Measurements from ENCODE around the gene ZNF230. TPM values are rescaled to one million over a fixed set of nuclear protein-coding genes. Genes with fewer than 3 reads are reported as not detected.

ZNF230 gene
- total RNA-seq, 1 donor from 2014 or later, result 2.2 TPM

DNA sequence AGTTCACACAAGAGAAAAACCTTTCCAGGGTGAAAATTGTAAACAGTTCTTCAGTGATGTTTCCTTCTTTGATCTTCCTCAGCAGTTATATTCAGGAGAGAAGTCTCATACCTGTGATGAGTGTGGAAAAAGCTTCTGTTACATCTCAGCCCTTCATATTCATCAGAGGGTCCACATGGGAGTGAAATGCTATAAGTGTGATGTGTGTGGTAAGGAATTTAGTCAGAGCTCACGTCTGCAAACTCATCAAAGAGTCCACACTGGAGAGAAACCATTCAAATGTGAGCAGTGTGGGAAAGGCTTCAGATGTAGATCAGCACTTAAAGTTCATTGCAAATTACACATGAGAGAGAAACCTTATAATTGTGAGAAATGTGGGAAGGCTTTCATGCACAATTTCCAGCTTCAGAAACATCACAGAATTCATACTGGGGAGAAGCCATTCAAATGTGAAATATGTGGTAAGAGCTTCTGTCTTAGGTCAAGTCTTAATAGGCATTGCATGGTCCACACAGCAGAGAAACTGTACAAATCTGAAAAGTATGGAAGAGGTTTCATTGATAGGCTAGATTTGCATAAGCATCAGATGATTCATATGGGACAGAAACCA is 29.3 kb downstream of the ZNF230 start:
- no peak for DNase-seq (ENCODE audit: low read depth in 2 of 2)

GRCh38 chr19:44042147-44042546 is 39.4 kb downstream of the ZNF230 start:
- no peak for DNase-seq (ENCODE audit: low read depth in 2 of 2)

DNA sequence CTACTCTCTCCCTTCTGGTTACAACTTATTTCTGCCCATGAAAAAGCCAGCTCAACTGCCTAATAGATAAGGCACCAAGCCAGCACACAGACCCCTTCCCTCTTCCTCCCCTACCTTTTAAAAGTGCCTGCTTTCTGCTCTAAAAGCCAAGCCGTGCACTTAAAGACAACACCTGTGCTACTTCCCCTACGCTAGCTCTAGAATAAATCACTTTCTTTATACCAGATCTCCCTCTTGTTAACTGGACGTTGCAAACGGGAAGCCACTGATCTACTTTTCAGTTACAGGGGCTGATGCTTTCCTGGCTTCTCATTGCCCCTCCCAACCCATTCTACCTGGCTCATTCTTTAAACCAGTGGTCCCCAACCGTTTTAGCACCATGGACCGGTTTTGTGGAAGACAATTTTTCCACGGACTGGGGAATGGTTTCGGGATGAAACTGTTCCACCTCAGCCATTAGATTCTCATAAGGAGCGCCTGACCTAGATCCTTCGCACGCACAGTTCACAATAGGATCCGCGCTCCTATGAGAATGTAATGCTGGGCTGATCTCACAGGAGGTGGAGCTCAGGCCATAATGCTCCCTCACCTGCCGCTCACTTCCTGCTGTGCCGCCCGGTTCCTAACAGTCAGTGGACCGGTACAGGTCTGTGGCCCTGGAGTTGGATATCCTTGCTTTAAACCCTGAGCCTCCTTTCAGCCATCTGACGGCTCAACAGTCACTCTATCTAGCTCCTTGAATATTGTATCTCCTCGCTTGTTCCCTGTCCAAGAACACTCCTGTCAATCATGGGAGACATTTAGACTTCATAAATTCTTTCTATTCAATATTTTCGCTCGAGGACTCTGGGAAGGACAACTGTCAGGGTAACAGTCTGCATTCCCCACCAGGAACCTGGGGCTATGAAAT is 48.2 kb downstream of the ZNF230 start:
- peak in 1 of 2 donors; percentile 16 for DNase-seq (ENCODE audit: low read depth in 2 of 2)

DNA sequence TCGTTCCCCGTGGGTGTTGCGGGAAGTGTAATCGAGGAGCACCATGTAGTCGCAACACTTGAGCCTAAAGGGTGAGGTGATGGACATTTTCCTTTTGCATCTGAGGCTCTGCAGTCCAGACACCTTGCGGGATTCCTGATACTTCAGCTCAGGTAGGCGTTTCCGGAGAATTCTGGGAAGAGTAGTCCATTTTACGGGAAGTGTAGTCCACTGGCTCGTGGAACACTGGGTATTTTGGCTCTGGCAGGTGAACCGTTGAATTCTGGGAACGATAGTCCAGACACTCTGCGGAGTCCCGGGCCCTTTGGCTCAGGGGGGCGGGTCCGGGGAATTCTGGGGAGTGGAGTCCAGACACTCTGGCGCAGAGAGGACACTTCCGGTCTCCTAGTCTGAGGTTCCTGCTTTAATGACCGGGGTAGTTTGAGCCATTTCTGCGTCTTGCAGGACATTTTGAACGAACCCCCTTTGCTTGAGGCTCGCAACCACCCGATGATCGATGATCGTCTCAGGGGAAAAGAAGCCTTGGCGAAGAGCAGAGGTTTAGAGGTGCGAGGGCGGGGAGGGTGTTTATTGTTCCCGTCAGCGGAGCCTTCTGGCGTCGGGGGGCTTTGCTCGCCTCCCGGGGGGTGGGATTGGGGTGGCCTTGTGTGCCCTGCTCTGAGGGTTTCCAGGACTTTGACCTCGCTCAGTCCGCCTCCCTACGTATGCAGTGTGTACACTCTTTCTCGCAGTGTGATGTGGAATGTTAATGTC is 49.1 kb downstream of the ZNF230 start, which contains the start of gene ZNF223:
ZNF223 (plus strand) TSS at position 387 of the 753 bp plus-strand sequence. CDS start 3,141 bp downstream, outside the sequence.
- peak; percentile 85 to 93 for DNase-seq (ENCODE audit: low read depth in 2 of 2)

DNA sequence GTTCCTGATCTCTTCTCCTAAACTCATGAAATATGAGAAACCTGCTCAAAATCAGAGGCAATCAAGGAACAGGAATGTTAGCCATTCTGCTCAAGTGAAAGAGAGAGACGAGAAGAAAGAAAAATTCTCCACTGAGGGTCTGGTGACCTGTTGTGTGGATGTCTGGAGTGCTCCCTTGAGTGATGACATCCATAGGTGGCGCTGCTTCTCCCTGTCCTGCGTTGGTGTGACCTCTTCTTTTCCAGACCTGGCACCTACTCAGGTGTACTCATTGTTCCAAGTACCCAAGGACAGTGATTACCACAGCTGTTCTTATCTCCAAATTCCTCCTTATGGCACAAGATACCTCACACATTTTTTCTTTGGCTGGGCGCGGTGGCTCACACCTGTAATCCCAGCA is 53.1 kb downstream of the ZNF230 start:
- DNase-seq (ENCODE audit: low read depth in 2 of 2), result no peak

GRCh38 chr19:44059229-44059628 is 56.5 kb downstream of the ZNF230 start:
- DNase-seq (ENCODE audit: low read depth in 2 of 2), result no peak

DNA sequence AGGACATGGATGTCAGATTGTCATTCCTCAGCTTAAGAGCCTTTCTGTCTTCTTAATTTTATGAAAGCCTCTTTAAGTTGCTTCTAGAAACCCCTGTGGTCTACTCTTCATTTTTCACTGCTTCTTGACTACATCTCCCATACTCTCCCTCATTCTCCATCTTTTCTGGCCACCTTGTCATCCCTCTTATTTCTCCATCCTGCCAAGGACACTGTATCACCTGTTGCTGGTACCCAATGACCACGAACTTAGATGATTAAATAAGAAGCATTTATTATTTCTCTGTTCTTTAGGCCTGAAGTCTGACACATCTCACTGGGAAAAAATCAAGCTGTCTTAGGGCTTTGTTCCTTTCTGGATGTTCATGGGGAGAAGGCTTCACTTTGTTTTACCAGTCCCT is 58.3 kb downstream of the ZNF230 start:
- DNase-seq (ENCODE audit: low read depth in 2 of 2), result no peak

Other genes with a start within 250 kb of the ZNF230 start
- 4.4 and 8.3 TPM in 2 replicates for gene SMG9, start 248.0 kb upstream of the ZNF230 start, total RNA-seq
- gene KCNN4, start 222.0 kb upstream of the ZNF230 start, total RNA-seq, result 0.39 and 0.51 TPM in 2 replicates
- gene LYPD5, start 200.5 kb upstream of the ZNF230 start, total RNA-seq, result 0.13 and 0.39 TPM in 2 replicates
- gene ZNF283, start 175.6 kb upstream of the ZNF230 start, total RNA-seq, result 5.7 and 8.3 TPM in 2 replicates
- 0.51 and 1.0 TPM in 2 replicates for gene ZNF404, start 119.0 kb upstream of the ZNF230 start, total RNA-seq
- 14.0 and 16.9 TPM in 2 replicates for gene ZNF45, start 67.7 kb upstream of the ZNF230 start, total RNA-seq
- 3.2 and 4.4 TPM in 2 replicates for gene ZNF221, start 51.7 kb upstream of the ZNF230 start, total RNA-seq
- gene ZNF155, start 18.8 kb upstream of the ZNF230 start, total RNA-seq, result 5.0 and 6.8 TPM in 2 replicates
- 3.5 and 3.6 TPM in 2 replicates for gene ZNF222, start 22.4 kb downstream of the ZNF230 start, total RNA-seq
- gene ZNF223, start 49.1 kb downstream of the ZNF230 start, total RNA-seq, result 3.2 and 6.3 TPM in 2 replicates
- gene ZNF284, start 69.2 kb downstream of the ZNF230 start, total RNA-seq, result 2.2 and 2.4 TPM in 2 replicates
- gene ZNF224, start 91.4 kb downstream of the ZNF230 start, total RNA-seq, result 21.4 and 27.6 TPM in 2 replicates
- gene ZNF225, start 110.4 kb downstream of the ZNF230 start, total RNA-seq, result 3.9 and 4.4 TPM in 2 replicates
- 6.2 and 10.2 TPM in 2 replicates for gene ZNF234, start 138.6 kb downstream of the ZNF230 start, total RNA-seq
- 9.1 and 12.1 TPM in 2 replicates for gene ZNF226, start 162.1 kb downstream of the ZNF230 start, total RNA-seq
- gene ZNF227, start 209.6 kb downstream of the ZNF230 start, total RNA-seq, result 14.4 and 18.6 TPM in 2 replicates

All from dermis microvascular lymphatic vessel endothelial cell (primary cell).